ENCODE results near the gene SYT8.

SYT8 gene

DNA sequence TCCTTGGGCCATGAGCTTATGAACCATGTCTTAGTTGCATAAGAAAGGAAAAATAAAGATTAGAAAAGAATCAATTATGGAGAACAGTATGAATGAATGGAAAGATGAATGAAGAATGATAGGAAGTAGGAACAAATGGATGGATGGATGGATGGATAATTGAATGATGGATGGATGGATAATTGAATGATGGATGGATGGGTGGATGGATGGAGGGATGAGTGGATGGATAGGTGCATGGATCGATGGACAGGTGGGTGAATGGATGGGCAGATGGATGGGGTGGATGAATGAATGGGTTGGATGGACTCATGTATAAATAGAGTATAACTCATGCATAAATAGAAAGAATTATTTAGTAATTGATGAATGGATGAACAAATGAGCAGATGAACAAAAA, 25.3 kb downstream of the SYT8 start:
- DNase-seq (ENCODE audit: low spot score), result no peak

DNA sequence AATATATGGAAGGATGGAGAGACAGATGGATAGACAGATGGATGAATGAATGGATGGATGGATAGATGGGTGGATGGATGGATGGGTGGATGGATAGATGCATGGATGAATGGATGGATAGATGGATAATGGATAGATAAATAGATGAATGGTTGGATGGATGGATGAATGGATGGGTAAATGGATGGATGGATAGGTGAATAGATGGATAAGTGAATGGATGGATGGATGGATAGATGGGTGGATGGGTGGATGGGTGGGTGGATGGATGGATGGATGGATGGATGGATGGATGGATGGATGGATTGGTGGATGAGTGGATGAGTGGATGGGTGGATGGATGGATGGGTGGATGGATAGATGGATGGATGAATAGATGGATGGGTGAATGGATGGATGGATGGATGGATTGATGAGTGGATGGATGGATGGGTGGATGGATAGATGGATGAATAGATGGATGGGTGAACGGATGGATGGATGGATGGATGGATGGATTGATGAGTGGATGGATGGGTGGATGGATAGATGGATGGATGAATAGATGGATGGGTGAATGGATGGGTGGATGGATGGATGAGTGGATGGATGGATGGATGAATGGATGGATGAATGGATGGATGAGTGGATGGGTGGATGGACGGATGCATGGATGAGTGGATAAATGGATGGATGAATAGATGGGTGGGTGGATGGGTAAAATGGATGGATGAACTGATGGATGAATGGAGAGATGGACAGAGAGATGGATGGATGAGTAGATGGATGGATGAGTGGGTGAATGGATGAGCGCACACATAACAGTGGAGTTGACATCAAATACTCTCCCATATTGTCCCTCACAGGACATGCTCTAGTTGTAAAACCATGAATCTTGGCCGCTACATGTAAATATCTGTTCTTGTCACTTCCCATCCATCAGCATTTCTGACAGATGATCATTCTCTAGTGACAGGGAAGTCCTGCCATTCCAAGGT, 26.9 kb downstream of the SYT8 start:
- DNase-seq (ENCODE audit: low spot score), result no peak

DNA sequence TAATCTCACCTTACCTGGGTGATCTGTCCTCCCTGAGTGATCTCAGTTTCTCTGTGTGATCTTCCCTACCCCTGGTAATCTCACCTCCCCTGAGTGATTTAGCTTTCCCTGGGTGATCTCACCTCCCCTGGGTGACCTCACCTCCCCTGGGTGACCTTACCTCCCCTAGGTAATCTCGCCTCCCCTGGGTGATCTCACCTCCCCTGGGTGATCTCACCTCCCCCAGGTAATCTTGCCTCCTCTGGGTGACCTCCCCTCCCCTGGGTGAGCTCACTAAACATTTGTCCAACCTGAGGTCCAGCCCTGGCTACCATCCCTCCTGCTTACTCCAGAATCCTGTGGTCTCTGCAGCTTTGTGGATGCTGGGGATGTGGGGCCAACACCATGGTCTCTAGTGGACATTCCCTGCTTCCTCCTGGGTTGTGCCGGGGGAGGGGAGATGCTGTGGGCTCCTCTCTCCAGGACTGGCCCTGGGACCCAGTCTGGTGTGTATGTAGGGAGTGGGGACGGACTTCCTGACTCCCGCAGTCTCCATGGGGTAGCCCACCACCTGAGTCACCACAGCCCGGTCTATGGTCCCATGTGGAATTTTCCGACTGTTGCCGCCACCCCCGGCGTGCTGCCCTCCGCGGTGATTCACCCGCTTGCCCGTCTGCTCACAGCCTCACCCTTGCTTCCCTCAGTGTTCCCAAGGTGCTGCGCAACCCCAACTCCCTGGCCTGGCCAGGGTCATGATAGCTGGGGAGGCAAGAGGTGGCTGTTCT, 28.0 kb downstream of the SYT8 start:
- no peak for DNase-seq (ENCODE audit: low spot score)

- DNase-seq (ENCODE audit: low spot score), result no peak
Measured at GRCh38 chr11:1863352-1864216, 28.8 kb downstream of the SYT8 start.

DNA sequence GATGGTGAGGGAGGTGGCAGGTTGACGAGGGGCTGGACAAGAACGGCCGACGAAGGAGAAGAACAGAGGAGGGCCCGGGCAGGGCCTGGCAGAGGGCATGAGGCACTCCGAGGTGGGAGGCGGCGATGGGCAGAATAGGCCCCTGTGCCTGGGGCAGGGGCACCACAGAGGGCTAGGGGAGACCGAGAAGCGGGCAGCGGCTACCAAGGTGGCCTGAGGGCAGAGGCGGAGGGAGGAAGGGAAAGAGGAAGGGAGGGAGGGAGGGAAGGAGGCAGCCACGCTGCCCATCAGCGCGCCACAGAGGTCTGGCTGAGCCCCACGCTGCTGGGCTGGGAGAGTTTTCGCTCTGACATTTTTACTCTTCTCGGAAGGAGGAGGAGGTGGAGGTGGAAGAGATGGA, 29.4 kb downstream of the SYT8 start:
- no peak for DNase-seq (ENCODE audit: low spot score)

GRCh38 chr11:1864831-1865665, 30.3 kb downstream of the SYT8 start:
- no peak for DNase-seq (ENCODE audit: low spot score)

DNA sequence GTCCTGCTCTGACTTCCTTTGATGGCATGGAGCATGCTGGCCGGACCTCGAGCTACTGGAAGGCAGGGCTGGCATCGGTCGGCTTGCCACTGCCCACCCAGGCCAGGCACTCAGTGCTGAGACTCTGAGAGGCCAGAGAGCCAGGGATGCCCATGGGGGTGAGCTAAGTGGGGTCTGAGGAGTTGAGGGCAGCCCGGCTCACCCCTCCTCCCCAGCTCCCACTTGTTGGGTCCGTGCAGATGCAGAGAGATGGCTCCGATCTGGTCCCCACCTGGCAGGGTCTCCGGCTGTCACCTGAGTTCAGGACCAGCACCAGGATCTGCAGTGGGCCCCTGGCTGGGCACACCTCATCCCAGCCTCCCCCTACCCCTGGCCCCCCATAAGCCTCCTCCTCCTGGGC, 31.4 kb downstream of the SYT8 start:
- no peak for DNase-seq (ENCODE audit: low spot score)

- DNase-seq (ENCODE audit: low spot score), result no peak
Measured at GRCh38 chr11:1866776-1867175, 32.0 kb downstream of the SYT8 start.

DNA sequence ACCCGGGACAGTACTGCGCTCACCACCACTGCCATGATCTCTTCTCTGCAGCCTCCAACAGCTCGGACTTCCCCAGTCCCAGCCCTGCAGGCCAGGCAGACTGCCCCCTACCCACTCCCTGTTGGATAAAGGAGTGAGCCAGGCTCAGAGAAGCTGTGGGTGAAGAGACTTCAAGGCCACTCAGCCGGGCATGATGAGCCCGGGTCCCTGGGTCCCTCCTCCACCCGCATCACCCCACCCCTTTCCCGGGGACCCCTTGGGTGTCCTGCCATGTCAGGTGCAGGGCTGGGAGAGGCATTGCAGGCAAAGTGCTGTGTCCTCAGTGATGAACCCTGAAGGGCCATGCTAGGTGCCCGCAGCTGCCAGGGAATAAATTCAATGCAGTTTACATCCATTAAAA, 32.6 kb downstream of the SYT8 start:
- no peak for DNase-seq (ENCODE audit: low spot score)

- DNase-seq (ENCODE audit: low spot score), result no peak
Measured at GRCh38 chr11:1868056-1868635, 33.4 kb downstream of the SYT8 start.

- DNase-seq (ENCODE audit: low spot score), result no peak
Measured at GRCh38 chr11:1868636-1869291, 34.0 kb downstream of the SYT8 start.

- no peak for DNase-seq (ENCODE audit: low spot score)
Measured at GRCh38 chr11:1869427-1870325, 34.9 kb downstream of the SYT8 start.

- DNase-seq (ENCODE audit: low spot score), result no peak
Measured at GRCh38 chr11:1870326-1870696, 35.5 kb downstream of the SYT8 start.

- no peak for DNase-seq (ENCODE audit: low spot score)
Measured at GRCh38 chr11:1870721-1871466, 36.1 kb downstream of the SYT8 start.

DNA sequence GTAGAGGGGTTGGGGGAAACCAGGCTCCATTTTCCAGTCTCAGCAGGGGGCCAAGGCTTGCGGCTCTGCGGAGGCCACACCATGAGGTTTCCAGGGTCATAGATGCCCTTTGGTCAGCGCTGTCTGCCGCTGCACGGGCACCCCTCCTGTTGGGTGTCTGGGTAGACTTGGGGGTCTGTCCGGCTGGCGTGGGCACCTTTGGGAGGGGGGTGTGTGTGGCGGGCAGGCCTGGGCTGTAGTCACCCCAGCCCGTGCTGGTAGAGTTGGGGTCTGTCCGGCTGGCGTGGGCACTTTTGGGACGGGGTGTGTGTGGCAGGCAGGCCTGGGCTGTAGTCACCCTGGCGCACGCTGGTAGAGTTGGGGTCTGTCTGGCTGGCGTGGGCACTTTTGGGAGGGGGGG, 36.7 kb downstream of the SYT8 start:
- DNase-seq (ENCODE audit: low spot score), result no peak

GRCh38 chr11:1872267-1872985, 37.6 kb downstream of the SYT8 start:
- DNase-seq (ENCODE audit: low spot score), result no peak

GRCh38 chr11:1873048-1873812, 38.4 kb downstream of the SYT8 start:
- no peak for DNase-seq (ENCODE audit: low spot score)
